Stimulated activated CD4-positive, alpha-beta T cell treated with anti-CD3 and anti-CD28 coated beads, Interleukin-1b, Interleukin-23, amount 100 ng/mL, for 1 hour (primary cell): ENCODE results near the gene DNM3.

Experiments
- DNase-seq, 2 donors: peaks; one replicate each; pipeline ENCODE4 v3.0.0-alpha.2; 2020; ENCODE audit warnings: low read depth in 2 of 2

DNM3 gene

GRCh38 chr1:171869097-171869496, 27.8 kb downstream of the DNM3 start:
- DNase-seq = no peak

DNA sequence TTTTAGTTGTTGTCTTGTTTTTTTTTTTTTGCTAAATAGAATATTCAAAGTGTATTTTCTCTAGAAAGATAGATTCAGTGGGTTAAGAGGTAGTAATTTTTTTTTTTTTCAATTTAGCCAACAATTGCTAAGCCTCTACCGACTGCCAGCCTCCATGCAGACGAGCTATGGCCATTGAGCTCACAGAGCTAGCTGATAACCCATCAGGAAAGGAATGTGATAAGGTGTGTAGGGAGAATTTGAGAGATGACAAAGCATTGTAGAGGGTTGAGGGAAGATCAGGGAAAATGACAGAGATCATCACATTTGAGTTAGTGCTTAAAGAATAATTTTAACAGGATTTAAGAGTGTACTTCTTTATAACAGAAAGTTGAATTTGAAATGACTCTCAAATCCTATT, 30.6 kb downstream of the DNM3 start:
- no peak for DNase-seq

- no peak for DNase-seq
Observed at GRCh38 chr1:171872430-171872829, 31.1 kb downstream of the DNM3 start.

- no peak for DNase-seq
Observed at GRCh38 chr1:171873664-171874063, 32.4 kb downstream of the DNM3 start.

- no peak for DNase-seq
Observed at GRCh38 chr1:171877701-171878100, 36.4 kb downstream of the DNM3 start.

GRCh38 chr1:171879556-171879955, 38.3 kb downstream of the DNM3 start:
- DNase-seq = no peak

GRCh38 chr1:171881442-171881841, 40.1 kb downstream of the DNM3 start:
- DNase-seq = no peak

GRCh38 chr1:171883849-171884248, 42.6 kb downstream of the DNM3 start:
- DNase-seq = no peak

DNA sequence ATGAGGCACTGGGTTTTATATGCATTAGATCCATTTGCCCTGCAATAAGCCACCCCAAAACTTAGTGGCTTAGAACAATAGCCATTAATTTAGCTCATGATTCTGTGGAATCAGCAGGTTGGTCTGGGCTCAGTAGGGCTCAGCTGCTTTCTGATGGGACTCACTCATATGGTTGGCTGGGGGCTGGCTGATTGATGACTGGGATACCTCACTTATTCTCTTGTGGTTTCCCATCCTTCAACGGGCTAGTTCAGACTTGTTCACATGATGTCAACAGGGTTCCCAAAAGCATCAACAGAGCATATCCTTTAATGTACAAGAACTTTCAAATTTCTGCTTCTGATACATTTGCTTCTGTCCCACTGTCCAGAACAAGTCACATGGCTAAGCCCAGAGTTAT, 43.2 kb downstream of the DNM3 start:
- DNase-seq = no peak

DNA sequence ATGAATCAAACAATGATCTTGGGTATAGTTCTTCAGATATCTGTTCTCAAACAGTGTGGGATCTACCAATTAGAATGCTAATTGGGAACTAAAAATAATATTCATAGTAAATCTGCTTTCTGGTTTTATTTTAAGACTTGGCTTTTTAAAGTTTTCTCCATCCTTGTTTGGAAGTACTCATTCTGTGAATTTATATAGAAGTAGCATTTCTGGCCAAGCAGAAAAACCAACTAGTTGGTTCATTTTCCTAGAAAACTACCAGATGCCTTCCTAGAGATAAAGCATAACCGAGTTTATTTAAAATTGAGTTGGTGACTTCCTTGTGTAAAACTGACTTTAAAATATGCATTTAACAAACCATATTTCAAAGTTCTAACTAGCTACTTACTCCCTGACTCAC, 48.8 kb downstream of the DNM3 start:
- DNase-seq = no peak

DNA sequence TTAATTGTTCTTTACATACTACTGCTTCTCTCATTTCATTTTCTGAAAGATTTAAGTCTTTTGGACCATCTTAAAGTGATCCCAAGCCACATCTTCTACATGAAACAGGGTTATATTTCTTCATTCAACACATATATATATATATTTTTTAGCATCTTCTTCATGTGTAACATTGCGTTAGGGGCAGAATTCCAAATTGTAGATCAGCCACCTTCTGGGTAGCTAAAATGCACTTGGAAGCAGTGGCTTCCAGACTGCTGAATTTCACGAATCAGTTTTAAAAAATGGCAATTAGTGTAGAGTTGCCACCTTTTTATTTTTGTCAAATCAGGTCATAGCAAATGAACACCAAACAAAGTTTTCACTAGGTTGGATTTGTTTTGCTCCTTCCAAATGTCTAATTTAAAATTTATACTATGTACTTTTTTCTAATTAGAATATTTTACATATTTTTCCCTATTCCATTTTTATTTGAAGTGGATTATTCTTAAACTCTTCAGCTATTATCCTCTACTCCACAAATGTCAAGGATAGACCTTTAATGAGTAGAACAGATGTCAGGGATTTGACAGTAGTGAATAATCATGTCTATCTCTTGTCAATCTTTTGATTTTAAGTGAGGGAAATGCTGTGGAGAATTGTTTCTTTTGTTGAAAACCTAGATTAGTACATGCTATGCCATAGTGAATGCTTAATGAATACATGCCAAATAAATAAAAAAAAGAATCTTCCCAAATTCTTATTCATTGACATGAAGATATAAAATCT, 55.8 kb downstream of the DNM3 start:
- DNase-seq = no peak

- DNase-seq = no peak
Observed at GRCh38 chr1:171898941-171899340, 57.6 kb downstream of the DNM3 start.

DNA sequence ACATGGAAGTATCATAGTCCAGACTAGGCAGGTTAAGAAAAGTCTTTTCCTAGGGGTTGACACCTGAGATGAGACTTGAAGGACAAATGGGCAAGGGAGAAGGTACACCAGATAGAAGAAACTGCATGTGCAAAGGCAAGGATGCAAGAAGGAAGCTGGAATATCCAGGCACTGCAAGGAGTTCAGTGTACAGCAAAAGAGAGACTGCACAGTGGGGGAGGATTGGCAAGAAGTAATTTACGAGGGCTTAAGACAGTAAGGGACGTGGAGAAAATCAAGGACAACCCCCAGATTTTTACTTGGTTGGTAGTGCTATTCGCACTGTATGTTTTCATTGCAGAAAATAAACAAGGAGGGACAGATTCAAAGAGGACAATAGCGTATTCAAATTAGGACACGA, 58.5 kb downstream of the DNM3 start:
- no peak for DNase-seq

DNA sequence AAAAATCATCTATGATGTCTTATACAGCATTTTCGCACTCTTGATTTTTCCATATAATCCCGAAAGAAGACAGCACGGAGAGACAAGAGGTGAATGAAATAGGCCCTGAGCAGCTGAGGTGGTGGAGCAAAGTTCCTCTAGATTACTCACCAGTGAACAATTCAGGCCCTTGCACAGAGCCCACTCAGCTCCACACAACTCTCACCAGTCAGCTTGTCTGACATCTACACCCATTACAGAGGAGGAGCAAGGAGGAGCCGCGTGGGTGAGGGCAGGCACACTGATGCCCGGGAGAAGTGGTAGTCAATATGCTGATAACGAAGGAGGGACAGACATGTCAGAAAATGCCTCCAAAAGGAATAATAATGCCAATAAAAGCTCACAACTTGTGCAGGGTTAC, 59.9 kb downstream of the DNM3 start:
- DNase-seq = no peak

DNA sequence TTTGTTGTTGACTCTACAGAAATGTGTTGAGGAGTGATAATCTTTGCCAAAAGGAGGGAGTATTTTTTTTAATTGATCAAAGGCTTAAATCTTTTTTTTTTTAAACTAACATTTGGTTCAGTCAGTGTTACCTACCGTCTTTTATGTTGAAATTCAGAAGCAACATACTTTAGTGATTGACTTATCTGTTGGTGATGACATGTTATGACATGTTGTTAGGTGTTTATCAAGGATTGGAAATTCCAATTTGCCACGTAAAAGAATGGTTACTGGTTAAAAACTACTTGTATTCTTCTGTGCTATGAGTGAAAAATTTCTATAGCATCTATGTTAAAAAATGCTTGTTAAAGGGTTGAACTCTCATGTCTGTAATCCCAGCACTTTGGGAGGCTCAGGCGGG, 61.2 kb downstream of the DNM3 start:
- DNase-seq = no peak

- DNase-seq = no peak
Observed at GRCh38 chr1:171904778-171905450, 63.6 kb downstream of the DNM3 start.

- no peak for DNase-seq
Observed at GRCh38 chr1:171909711-171910110, 68.4 kb downstream of the DNM3 start.

GRCh38 chr1:171910786-171911185, 69.5 kb downstream of the DNM3 start:
- no peak for DNase-seq

- no peak for DNase-seq
Observed at GRCh38 chr1:171911506-171911905, 70.2 kb downstream of the DNM3 start.

GRCh38 chr1:171912509-171913175, 71.3 kb downstream of the DNM3 start:
- DNase-seq = no peak

GRCh38 chr1:171913385-171913784, 72.1 kb downstream of the DNM3 start:
- DNase-seq = no peak

DNA sequence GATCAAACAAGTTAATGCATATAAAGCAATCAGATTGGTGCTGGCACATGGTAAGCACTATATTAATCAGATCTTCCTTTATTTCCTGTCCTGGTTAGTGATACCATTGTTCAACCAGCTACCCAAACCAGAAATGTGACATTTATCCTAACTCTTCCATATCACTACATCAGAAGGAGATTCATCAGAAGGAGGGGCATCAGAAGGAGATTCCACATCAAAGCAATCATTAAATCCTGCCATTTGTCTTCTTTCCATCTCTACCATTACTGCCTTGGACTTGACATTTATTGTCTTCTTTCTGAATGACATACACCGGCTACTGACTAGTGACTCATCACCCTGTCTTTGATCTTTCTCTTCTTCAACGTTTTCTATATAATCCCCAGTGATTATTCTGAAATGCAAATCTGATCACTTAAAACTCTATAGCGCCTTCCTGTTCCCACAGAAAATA, 75.0 kb downstream of the DNM3 start:
- no peak for DNase-seq

- no peak for DNase-seq
Observed at GRCh38 chr1:171917331-171917730, 76.0 kb downstream of the DNM3 start.
